ENCODE measurements around the gene MED16. TPM values are rescaled to one million over a fixed set of nuclear protein-coding genes. Genes with fewer than 3 reads are reported as not detected.

Gene MED16
- total RNA-seq, 1 experiment from 2014 or later: 69.1 TPM

GRCh38 chr19:932648-933552 lies 39.9 kb upstream of the MED16 start:
- CTCF ChIA-PET: interaction anchor here (0.6 kb wide), 1 partner anchor 39 kb away, joined by 5 read pairs; no protein-coding TSS in a partner anchor
- H3K36me3 Mint-ChIP-seq (ENCODE audit: insufficient read depth, unreplicated experiment): peaks cover 92% of the 10 kb centered on the region
- H3K9me3 Mint-ChIP-seq (ENCODE audit: unreplicated experiment): no peaks in the 10 kb centered on the region
- POLR2A ChIA-PET: no interaction called here
- Histone ChIP-seq H3K4me1 (peaks cover 26% of the 10 kb centered on the region), H3K27me3 (replicated peaks; ENCODE audit: control insufficient read depth, insufficient read depth, low read length) (no peaks in the 10 kb centered on the region), H3K36me3 (ENCODE audit: control insufficient read depth, insufficient read depth, low read length) (peaks cover 3% of the 10 kb centered on the region), H3K4me3 (ENCODE audit: low read depth, low read length) (no peak overlapping the region), H3K9me3 (no peaks in the 10 kb centered on the region)
- intact Hi-C loops (cut with micrococcal nuclease; ENCODE audit: unreplicated experiment): no loop called here
- no peak overlapping the region for H3K27ac Mint-ChIP-seq (ENCODE audit: unreplicated experiment)
- H3K4me1 Mint-ChIP-seq (ENCODE audit: low read depth, unreplicated experiment): no peaks in the 10 kb centered on the region
- peak; percentile 51 to 77 for DNase-seq
- peak overlapping the region; percentile 30 for H3K4me3 Mint-ChIP-seq (ENCODE audit: unreplicated experiment)
- BruUV-seq (replicated peaks): no TSS peak
- TF ChIP-seq CTCF (IDR thresholded peaks at IDR 0.05; ENCODE audit: insufficient read depth in 1 of 2, low read depth in 1 of 2, low read length in 1 of 2, severe bottlenecking in 1 of 2, unreplicated experiment in 1 of 2): no peak
- H3K27me3 Mint-ChIP-seq (ENCODE audit: insufficient read depth, unreplicated experiment): no peaks in the 10 kb centered on the region

GRCh38 chr19:931860-932647 lies 39.1 kb upstream of the MED16 start:
- no peaks in the 10 kb centered on the region for H3K9me3 ChIP-seq
- TF ChIP-seq CTCF (IDR thresholded peaks at IDR 0.05; ENCODE audit: insufficient read depth in 1 of 2, low read depth in 1 of 2, low read length in 1 of 2, severe bottlenecking in 1 of 2, unreplicated experiment in 1 of 2): no peak
- Mint-ChIP-seq H3K9me3 (ENCODE audit: unreplicated experiment) (no peaks in the 10 kb centered on the region), H3K4me3 (ENCODE audit: unreplicated experiment) (peak overlapping the region; percentile 22), H3K27me3 (ENCODE audit: insufficient read depth, unreplicated experiment) (no peaks in the 10 kb centered on the region), H3K36me3 (ENCODE audit: insufficient read depth, unreplicated experiment) (peaks cover 84% of the 10 kb centered on the region), H3K4me1 (ENCODE audit: low read depth, unreplicated experiment) (no peaks in the 10 kb centered on the region), H3K27ac (ENCODE audit: unreplicated experiment) (no peak overlapping the region)
- no TSS peak for BruUV-seq (replicated peaks)
- no peak overlapping the region for H3K4me3 ChIP-seq (ENCODE audit: low read depth, low read length)
- peaks cover 3% of the 10 kb centered on the region for H3K36me3 ChIP-seq (ENCODE audit: control insufficient read depth, insufficient read depth, low read length)
- POLR2A ChIA-PET: no interaction called here
- no peak for DNase-seq
- peaks cover 29% of the 10 kb centered on the region for H3K4me1 ChIP-seq
- H3K27me3 ChIP-seq (replicated peaks; ENCODE audit: control insufficient read depth, insufficient read depth, low read length): no peaks in the 10 kb centered on the region
- CTCF ChIA-PET: interaction anchor here (0.6 kb wide), 1 partner anchor 162 kb away, joined by 5 read pairs; no protein-coding TSS in a partner anchor
- intact Hi-C loops (cut with micrococcal nuclease; ENCODE audit: unreplicated experiment): no loop called here

- intact Hi-C loops (cut with micrococcal nuclease; ENCODE audit: unreplicated experiment): no loop called here
- no peaks in the 10 kb centered on the region for H3K27me3 Mint-ChIP-seq (ENCODE audit: insufficient read depth, unreplicated experiment)
- H3K9me3 ChIP-seq: no peaks in the 10 kb centered on the region
- H3K4me3 ChIP-seq (ENCODE audit: low read depth, low read length): no peak overlapping the region
- no peak overlapping the region for H3K4me3 Mint-ChIP-seq (ENCODE audit: unreplicated experiment)
- DNase-seq: no peak
- H3K27ac Mint-ChIP-seq (ENCODE audit: unreplicated experiment): no peak overlapping the region
- TF ChIP-seq CTCF (IDR thresholded peaks at IDR 0.05; ENCODE audit: insufficient read depth in 1 of 2, low read depth in 1 of 2, low read length in 1 of 2, severe bottlenecking in 1 of 2, unreplicated experiment in 1 of 2): no peak
- peaks cover 62% of the 10 kb centered on the region for H3K36me3 Mint-ChIP-seq (ENCODE audit: insufficient read depth, unreplicated experiment)
- peaks cover 29% of the 10 kb centered on the region for H3K4me1 ChIP-seq
- H3K36me3 ChIP-seq (ENCODE audit: control insufficient read depth, insufficient read depth, low read length): peaks cover 3% of the 10 kb centered on the region
- H3K4me1 Mint-ChIP-seq (ENCODE audit: low read depth, unreplicated experiment): no peaks in the 10 kb centered on the region
- no peaks in the 10 kb centered on the region for H3K9me3 Mint-ChIP-seq (ENCODE audit: unreplicated experiment)
- H3K27me3 ChIP-seq (replicated peaks; ENCODE audit: control insufficient read depth, insufficient read depth, low read length): no peaks in the 10 kb centered on the region
- ChIA-PET POLR2A (no interaction called here), CTCF (no interaction called here)
- no TSS peak for BruUV-seq (replicated peaks)
These were observed 36.9 kb upstream of the MED16 start for GRCh38 chr19:929891-930258.
